GM21381 (cell line): Measurements from ENCODE around the gene U2AF1L4.

Experiments
- ATAC-seq: cut with Tn5 transposase; IDR thresholded peaks from one replicate; pipeline ENCODE4 v1.9.1; 2021; ENCODE audit warnings: mild to moderate bottlenecking, moderate library complexity; ENCODE audit not compliant: unreplicated experiment

The U2AF1L4 gene

DNA sequence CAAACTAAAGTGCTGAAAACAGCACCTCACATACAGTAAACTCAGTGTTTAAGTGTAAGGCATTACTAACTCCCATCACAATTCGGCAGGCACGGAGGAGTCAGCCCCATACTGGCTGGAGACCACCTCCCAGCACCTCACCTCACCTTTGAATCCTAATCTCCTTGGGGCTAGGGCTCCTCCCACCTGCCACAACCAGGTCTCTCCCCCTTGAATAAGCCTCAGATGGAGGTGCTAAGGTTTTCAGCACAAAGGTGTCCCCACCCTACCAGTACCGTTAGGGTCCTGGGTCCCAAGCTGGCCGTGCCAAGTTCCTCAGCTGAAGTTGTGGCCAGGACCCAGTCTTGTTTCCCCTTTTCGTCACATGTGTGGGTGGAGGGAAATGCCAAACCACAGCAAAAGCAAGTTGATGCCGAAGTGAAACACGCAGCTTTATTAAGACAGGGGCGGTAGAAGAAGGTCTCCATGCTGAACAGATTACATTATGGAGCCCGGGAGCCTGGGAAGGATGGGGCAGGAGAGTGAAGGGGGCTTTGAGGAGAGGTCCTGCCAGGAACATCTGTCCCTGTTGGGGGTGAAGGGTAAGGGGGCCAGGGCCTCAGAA lies 3.0 kb downstream of the U2AF1L4 start, which contains the start of gene IGFLR1:
Gene IGFLR1 (minus strand): TSS at position 332 of the 604 bp plus-strand sequence. CDS start 1,272 bp downstream, outside the sequence.
- ATAC-seq, result no peak

- ATAC-seq, result no peak
Measured at GRCh38 chr19:35741203-35741515, 4.1 kb downstream of the U2AF1L4 start.

- ATAC-seq, result peak; percentile 50
Measured at GRCh38 chr19:35740423-35741202, 4.6 kb downstream of the U2AF1L4 start.

DNA sequence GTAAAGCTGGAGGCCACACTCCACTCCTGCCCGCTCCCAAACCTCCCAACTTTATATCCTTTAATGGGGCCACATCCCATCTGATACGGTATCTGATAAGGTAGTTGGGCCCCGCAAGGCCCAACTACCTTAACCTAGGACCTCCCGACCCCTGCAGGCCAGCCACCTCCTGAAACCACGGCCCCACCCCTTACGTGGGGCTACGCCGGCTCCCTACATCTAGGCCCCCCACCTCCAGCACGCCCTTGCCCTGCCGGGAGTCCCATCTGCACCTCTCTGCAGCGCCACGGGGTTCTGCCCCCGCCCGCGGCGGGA lies 5.2 kb downstream of the U2AF1L4 start:
- ATAC-seq, result peak; percentile 11

DNA sequence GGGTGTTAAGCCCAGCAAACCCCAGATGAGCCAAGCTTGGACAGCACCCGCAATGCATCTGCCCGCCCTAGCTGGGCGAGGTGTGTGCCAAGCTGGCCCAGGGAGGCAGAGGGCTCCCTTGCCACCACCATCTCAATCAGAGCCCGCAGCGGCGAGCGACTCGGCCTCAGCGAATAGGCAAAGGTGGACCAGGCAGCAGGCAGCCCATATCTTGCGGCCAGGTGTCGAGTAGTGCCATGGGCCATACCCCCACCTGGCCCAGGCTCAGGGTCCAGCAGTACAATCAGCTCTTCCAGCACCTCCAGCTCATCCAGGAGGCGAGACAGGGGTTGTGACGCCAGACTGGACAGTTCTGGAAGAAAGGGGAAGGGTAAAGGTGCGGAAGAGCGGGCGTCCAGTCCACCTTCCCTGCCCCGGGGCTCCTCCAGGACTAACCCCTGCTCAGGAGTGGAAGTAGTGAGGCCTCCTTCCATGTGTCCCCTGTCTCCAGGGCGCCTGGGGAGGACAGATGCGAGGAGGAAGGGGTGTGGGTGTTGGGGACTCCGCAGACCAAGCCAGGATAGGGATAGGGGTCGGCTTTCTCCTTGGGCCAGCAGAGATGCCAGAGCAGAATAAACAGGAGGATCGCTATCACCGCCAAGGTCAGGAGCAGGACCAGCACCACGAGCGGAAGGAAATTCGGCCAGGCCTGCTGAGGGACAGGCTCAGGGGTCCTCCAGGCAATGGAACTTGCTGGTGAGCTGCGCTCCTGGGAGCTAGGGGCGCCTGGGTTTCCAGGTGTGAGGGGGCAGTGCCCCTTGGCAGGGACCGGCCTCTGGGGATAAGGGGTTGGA lies 5.7 kb downstream of the U2AF1L4 start:
- ATAC-seq, result no peak

- ATAC-seq, result no peak
Measured at GRCh38 chr19:35738887-35739229, 6.4 kb downstream of the U2AF1L4 start.

DNA sequence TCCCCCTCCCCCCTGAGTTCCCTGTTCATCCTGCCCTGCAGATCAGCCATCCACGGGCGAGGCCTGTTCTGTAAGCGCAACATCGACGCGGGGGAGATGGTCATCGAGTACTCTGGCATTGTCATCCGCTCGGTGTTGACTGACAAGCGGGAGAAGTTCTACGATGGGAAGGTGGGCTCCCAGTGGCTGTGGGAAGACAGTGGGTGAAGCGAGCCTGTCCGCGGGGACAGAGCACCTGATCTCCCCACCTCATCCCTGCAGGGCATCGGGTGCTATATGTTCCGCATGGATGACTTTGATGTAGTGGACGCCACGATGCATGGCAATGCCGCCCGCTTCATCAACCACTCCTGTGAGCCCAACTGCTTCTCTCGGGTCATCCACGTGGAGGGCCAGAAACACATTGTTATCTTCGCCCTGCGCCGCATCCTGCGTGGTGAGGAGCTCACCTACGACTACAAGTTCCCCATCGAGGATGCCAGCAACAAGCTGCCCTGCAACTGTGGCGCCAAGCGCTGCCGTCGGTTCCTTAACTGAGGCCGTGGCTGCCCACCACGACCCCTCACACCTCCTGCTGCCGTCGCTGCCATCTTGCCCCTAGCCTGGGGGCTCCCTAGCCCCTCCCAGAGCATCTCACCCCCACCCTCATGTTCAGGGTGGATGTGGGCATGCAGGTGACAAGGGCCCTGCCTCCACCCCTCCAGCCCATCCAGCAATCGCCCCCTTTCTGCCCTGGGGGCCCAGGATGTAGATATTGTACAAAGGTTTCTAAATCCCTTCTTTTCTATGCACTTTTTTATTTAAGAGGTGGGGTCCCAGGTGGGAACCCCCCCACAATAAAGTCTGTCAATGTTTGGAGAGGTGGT lies 7.0 kb downstream of the U2AF1L4 start:
- ATAC-seq, result no peak

GRCh38 chr19:35736913-35737886 lies 8.0 kb downstream of the U2AF1L4 start:
- ATAC-seq, result no peak

DNA sequence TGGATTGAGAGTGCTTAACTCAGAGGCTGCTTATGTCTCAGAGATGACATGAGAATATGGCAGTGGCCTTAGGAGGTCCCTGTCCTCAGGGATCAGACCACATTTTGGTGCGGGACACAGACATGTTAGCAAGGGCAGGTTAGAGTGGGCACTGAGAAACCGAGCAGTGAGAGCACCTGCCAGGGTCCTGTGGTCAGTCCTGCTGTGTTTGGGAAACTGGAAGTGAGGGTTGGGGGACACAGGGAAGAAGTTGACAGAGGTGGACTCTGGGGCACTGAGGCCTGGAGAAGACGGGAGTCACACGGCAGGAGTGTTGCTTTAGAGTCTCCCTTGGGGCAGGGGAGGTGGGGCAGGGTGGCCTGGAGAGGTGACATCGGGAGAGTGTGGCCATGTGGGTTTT lies 10.3 kb downstream of the U2AF1L4 start:
- ATAC-seq, result no peak

- ATAC-seq, result no peak
Measured at GRCh38 chr19:35734273-35734672, 10.9 kb downstream of the U2AF1L4 start.

DNA sequence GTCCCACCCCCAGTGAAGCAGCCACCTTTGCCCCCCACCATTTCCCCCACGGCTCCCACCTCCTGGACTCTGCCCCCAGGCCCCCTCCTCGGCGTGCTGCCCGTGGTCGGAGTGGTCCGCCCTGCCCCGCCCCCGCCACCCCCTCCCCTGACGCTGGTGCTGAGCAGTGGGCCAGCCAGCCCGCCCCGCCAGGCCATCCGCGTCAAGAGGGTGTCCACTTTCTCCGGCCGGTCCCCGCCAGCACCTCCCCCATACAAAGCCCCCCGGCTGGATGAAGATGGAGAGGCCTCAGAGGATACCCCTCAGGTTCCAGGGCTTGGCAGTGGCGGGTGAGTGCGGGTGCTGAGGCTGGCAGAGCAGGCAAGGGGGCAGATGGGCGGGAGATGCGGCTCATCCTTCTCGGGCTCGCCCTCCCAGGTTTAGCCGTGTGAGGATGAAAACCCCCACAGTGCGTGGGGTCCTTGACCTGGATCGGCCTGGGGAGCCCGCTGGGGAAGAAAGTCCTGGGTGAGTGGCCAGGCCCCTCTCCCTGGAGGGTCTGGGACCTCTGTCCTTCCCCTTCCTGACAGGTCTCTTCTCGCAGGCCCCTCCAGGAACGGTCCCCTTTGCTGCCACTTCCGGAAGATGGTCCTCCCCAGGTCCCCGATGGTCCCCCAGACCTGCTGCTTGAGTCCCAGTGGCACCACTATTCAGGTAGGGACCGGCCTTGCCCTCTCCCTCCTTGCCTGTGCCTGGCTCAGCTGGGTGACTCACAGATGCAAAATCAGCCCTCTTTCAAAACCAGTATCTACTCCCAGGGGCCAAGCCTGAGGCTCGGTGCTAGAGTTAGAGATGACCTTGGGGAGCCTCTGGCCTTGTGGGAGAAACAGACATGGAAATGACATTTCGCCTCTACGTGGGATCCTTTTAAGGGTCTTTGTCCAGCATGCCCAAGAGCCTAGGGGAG lies 11.8 kb downstream of the U2AF1L4 start:
- ATAC-seq, result no peak

GRCh38 chr19:35732540-35733179 lies 12.6 kb downstream of the U2AF1L4 start:
- no peak for ATAC-seq

DNA sequence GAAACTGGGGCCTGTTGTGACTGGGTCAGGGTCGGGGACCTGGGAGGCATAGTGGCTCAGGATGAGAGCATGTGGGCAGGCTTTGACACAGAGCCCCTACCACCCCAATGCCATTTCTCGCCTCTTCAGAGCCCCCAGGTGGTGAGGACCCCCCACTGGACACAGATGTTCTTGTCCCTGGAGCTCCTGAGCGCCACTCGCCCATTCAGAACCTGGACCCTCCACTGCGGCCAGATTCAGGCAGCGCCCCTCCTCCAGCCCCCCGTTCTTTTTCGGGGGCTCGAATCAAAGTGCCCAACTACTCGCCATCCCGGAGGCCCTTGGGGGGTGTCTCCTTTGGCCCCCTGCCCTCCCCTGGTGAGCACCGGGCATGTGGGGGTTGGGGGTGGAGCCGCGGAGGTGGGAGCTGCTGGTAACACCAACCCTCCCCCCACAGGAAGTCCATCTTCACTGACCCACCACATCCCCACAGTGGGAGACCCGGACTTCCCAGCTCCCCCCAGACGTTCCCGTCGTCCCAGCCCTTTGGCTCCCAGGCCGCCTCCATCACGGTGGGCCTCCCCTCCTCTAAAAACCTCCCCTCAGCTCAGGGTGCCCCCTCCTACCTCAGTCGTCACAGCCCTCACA lies 13.3 kb downstream of the U2AF1L4 start:
- no peak for ATAC-seq

DNA sequence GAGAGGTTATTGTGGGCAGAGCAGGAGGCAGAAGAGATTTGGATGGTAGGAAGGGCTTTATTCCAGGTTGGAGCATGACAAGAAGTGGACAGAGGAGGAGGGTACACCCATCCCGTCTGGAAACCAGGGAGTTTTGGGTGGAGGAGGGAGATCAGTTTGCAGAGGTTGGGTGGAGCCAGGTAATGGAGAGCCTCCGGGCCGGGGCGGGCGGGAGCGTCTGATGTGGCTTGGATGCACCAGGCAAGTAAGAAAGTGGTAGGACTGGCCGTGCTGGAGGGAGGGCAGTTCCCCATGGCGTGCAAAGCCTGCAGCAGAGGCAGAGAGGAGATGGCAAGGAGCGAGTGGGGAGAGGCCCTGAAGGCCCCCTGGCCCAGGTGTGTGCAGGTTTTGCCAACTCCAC lies 13.9 kb downstream of the U2AF1L4 start:
- no peak for ATAC-seq

DNA sequence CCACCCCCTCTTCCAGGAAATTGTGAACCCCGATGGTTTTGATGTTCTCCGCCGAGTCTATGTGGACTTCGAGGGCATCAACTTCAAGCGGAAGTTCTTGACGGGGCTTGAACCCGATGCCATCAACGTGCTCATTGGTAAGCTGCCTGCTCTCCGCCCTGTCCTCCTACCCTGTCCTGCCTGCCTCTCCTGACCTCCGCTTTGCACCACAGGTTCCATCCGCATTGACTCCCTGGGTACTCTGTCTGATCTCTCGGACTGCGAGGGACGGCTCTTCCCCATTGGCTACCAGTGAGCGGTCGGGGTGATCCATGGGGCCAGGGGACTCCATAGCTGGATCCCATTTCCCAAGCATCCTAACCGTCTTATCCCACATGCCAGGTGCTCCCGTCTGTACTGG lies 14.9 kb downstream of the U2AF1L4 start:
- no peak for ATAC-seq

- ATAC-seq, result no peak
Measured at GRCh38 chr19:35729763-35730162, 15.5 kb downstream of the U2AF1L4 start.

DNA sequence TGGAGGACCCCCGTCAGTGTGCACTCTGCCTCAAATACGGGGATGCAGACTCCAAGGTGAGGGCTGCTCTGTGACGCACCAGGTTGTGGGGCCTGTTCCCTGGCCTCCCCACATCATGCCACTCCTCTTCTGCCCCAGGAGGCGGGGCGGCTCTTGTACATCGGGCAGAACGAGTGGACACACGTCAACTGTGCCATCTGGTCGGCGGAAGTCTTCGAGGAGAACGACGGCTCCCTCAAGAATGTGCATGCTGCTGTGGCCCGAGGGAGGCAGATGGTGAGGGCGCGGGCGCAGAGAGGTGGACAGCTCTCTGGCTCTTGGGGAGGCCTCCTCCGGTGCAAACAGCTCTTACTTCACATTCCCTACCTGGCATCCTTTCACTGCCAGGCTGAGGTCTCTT lies 16.2 kb downstream of the U2AF1L4 start:
- no peak for ATAC-seq
